Measurements from ENCODE around the gene SCAMP3.
"Not testable (repeated sequence)": the region's sequence is repeated elsewhere in the genome, so short reads cannot be mapped to it uniquely, and the experiment has no call there.

The SCAMP3 gene

GRCh38 chr1:155261852-155262673 lies at the start of gene SCAMP3:
Gene SCAMP3, minus strand, starts transcription at chr1:155262360. Its CDS starts 209 bp downstream, at chr1:155262151.
- DNase-seq (ENCODE audit: low spot score): peak; percentile 95

DNA sequence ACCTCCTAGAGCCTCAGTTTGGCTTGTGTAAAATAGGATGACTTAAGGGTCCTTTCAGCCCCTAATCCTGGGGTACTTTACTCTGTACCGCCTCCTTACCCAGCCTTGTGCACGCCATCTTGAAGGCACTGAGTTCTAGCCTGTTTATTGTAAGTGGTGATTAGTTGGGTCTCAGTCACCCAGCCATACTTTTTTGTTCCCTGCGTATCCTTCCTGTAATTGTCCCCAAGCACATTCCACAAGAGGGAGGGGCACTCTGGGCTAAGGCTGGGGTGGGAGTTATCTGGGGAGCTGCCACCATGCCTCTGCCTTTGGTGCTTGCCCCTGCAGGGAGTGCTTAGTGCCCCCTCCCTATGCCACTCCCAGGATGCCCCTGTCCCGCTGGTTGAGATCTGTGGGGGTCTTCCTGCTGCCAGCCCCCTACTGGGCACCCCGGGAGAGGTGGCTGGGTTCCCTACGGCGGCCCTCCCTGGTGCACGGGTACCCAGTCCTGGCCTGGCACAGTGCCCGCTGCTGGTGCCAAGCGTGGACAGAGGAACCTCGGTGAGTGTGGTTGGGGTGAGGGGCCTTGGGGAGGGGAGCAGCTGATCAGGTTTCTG lies 47.4 kb upstream of the SCAMP3 start:
- no peak for DNase-seq (ENCODE audit: low spot score)

- DNase-seq (ENCODE audit: low spot score): peak; percentile 99
These were observed 46.6 kb upstream of the SCAMP3 start, which contains the start of gene FDPS for GRCh38 chr1:155308493-155309422. Gene FDPS, plus strand, starts transcription at chr1:155308866. Its CDS starts 924 bp downstream, at chr1:155309790.

- peak; percentile 38 for DNase-seq (ENCODE audit: low spot score)
These were observed 45.1 kb upstream of the SCAMP3 start for GRCh38 chr1:155307247-155307740.

DNA sequence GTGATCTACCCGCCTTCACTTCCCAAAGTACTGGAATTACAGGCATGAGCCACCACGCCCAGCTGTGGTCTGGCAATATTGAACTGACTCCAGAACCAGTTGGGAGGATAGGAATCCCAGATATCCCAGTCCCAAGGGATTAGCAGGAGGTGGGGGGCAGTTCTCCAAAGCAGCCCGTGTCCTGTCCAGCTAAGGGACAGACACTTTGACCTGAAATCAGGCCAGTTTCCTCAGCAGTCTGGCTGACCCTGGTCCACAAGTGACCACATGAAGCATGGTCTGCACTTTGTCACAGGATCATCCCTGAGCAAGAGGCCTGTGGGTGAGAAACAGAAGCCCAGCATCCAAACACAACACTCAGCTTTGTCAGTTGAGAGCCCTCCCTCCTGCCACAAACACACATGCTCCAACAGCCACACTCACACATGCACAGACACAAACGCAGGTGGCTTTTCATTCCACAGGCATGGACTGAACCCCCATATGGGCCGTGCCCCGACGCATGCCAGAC lies 43.8 kb upstream of the SCAMP3 start:
- no peak for DNase-seq (ENCODE audit: low spot score)

DNA sequence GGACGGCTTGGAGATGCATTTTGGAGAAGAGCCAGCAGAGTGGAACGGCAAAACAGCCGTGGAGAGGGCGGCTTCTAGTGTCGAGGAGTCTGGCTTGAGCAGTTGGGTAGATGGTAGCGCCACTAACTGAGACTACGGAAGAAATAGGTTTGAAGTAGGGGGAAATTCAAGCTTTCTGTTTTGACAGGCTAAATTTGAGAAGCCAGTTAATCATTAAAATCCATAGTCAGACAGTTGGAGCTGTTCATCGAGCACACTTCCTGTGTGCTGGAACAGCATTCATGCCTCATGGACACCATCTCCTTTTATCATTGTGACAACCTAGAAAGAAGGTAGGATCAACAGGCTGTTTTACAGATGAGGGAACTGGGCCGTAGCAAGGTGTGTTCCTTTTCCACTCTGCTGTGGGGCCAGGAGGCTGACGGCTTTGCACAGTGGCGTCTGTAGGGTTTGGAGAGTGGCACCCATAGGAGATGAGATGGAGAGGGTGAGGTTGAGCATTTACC lies 42.5 kb upstream of the SCAMP3 start:
- no peak for DNase-seq (ENCODE audit: low spot score)

DNA sequence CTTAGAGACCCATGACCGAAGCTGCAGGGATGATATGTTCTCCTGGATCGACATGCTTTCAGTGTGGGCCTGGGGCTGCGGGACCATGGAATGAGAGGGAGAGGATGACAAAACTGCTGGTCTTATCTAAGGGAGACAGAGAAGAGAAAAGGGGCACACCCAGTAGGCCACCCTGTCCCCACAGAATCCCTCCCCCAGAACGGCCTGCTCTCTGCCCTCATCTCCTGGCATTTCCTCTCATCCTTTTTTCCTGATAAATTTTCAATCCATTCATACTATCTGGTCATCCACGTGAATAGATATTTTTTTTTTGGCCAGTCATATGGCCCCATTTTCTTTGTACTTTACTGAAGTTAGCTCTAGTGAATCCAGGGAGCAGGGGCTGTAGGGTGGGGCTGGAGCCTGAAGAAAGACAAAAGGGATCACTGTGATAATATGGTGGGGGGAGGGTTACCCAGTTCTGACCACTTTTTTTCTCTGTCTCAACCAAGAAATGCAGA lies 39.2 kb upstream of the SCAMP3 start, which contains the start of gene PKLR:
Gene PKLR (minus strand): TSS at position 97 of the 500 bp plus-strand sequence. CDS start 43 bp downstream, at position 54.
- DNase-seq (ENCODE audit: low spot score): no peak

- no peak for DNase-seq (ENCODE audit: low spot score)
These were observed 38.6 kb upstream of the SCAMP3 start for GRCh38 chr1:155300553-155301329.

- no peak for DNase-seq (ENCODE audit: low spot score)
These were observed 37.9 kb upstream of the SCAMP3 start for GRCh38 chr1:155300024-155300423.

DNA sequence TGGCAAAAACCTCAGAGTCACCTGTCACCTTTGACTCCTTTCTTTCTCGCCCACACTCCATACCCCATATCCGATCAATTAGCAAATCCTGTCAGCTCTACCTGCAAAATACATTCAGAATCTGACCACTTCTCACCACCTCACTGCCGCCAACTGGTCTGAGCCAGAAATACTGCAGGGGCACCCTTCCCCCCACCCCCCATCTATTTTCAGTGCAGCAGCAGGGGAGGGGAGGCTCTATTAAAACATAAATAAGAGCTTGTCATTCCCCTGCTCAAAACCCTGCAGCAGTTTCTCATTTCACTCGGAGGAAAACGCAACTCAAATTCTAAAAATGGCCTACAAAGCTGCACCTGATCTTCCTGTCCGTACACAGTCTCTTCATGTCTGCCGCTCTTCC lies 35.2 kb upstream of the SCAMP3 start:
- no peak for DNase-seq (ENCODE audit: low spot score)

DNA sequence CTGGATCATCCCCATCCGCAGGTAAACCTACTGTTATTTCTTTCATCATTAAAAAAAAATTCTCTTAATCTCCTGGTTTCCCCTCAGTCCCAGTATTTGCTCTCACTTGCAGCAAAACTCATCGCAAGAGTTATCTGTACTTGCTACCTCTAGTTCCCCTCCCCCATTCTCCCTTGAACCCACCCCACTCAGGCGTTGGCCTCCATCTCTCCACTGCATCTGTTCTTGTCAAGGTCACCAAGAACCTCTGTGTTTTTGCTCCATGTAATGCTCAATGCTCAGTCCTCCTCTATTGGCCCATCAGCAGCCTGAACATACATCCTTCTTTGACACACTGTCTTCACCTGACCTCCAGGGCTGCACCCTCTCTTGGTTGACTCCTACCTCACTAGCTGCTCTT lies 34.5 kb upstream of the SCAMP3 start:
- no peak for DNase-seq (ENCODE audit: low spot score)

GRCh38 chr1:155295942-155296267 lies 33.7 kb upstream of the SCAMP3 start:
- DNase-seq (ENCODE audit: low spot score): no peak

DNA sequence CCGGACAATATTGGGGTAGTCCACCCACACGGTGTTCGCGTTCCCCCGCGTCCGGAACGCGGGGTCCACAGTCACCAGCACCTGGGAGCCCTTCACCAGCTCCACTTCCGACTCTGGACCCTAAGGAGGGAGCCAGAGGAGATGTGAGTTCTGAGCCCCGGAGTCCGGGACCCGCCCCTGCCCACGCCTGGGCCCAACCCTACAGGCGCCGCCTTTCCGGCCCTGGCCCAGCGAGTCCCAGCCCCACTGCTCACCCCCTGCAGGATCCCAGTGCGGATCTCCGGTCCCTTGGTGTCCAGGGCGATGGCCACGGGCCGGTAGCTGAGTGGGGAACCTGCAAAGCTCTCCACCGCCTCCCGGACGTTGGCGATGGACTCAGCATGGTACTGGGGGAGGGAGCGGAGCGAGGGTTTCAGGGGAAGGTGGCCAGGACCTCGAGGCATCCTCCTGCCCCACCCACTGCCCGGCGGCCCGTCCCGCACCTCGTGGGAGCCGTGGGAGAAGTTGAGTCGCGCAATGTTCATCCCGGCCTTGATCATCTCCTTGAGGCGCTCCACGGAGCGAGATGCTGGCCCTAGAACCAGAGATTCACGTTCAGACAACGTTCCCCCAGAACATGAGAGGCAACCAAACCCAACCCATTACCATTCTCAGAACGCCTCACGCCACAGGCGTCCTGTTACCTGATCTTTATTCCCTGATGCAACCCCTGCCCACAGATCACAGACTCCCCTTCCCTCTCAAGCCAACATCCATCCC lies 33.2 kb upstream of the SCAMP3 start:
- no peak for DNase-seq (ENCODE audit: low spot score)

- DNase-seq (ENCODE audit: low spot score): no peak
These were observed 32.5 kb upstream of the SCAMP3 start for GRCh38 chr1:155294520-155295182.

- no peak for DNase-seq (ENCODE audit: low spot score)
These were observed 31.1 kb upstream of the SCAMP3 start for GRCh38 chr1:155293086-155293749.

DNA sequence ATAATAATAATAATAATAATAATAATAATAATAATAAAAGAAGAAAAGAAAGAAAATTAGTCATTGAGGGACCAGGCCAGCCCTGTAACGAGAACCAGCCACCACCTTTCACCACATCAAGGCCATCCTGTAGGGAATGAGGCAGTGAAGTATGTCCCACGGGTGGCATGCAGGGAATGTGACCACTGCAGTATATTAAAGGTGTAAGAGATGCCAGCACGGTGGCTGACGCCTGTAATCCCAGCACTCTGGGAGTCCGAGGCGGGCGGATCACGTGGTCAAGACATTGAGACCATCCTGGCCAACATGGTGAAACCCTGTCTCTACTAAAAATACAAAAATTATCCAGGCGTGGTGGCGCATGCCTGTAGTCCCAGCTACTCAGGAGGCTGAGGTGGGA lies 28.8 kb upstream of the SCAMP3 start:
- not testable (repeated sequence) for DNase-seq (ENCODE audit: low spot score)

DNA sequence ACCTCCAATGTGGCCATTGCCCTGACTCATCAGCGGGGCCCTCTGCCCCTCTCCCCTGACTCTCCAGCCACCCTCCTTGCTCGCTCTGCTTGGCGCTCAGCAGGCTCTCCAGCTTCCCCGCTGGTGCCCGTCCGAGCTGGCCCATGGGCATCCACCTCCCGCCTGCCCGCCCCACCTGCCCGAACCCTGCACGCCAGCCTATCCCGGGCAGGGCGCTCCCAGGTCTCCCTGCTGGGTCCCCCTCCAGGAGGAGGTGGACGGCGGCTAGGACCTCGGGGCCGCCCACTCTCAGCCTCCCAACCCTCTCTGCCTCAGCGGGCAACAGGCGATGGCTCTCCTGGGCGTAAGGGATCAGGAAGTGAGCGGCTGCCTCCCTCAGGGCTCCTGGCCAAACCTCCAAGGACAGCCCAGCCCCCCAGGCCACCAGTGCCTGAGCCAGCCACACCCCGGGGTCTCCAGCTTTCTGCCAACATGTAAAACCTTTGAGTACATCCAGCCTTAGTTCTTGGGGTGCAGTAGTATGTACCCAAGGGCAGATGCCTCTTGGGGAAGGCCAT lies 25.9 kb upstream of the SCAMP3 start:
- no peak for DNase-seq (ENCODE audit: low spot score)

DNA sequence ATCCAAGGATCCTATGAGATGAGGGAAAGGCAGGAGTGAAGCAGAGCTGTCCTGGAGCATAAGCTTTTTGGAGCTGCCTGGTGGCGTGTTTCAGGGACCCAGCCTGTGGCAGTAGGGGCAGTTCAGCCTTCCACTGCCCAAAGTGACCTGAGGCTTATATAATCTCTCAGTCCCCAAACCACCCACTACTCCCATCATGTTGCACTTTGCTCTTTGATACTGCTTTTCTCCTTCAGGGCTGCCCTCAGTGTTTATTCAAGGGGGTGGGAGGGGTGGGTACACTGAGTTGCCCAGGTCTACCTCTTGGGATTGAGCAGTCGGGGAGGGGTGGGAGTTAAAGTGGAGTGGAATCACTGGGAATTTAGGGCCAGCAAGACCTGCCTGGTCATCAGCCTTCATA lies 24.4 kb upstream of the SCAMP3 start:
- no peak for DNase-seq (ENCODE audit: low spot score)

DNA sequence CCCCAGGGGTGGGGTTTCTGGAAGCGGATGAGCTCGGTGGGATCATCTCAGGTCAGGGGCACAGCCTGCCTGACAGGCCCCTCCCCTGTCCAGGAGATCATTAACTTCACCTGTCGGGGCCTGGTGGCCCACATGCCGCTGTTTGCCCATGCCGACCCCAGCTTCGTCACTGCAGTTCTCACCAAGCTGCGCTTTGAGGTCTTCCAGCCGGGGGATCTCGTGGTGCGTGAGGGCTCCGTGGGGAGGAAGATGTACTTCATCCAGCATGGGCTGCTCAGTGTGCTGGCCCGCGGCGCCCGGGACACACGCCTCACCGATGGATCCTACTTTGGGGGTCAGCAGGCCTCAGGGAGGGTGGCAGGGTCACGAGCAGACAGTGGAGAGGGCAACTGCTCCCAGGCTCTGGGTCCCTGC lies 23.5 kb upstream of the SCAMP3 start:
- DNase-seq (ENCODE audit: low spot score): no peak
